SK-N-MC (cell line): Measurements from ENCODE around the gene COL16A1.

Source experiments
- EZH2 ChIP-seq: fragments of 200-600 bp; sonication (generic); IDR thresholded peaks from one replicate; pipeline ENCODE4 v1.6.1; 2017; ENCODE audit warnings: antibody characterized with exemption
- FOXP2 ChIP-seq: optimal IDR thresholded peaks from 2 replicates; pipeline ENCODE3; 2011; ENCODE audit warnings: mild to moderate bottlenecking, moderate library complexity; ENCODE audit not compliant: insufficient read depth; ENCODE audit errors: extremely low read length, control extremely low read depth
- POLR2AphosphoS5 ChIP-seq: IDR thresholded peaks from 2 replicates; pipeline ENCODE4 v1.6.1; 2012; ENCODE audit warnings: mild to moderate bottlenecking, low read depth, low read length, borderline replicate concordance

DNA sequence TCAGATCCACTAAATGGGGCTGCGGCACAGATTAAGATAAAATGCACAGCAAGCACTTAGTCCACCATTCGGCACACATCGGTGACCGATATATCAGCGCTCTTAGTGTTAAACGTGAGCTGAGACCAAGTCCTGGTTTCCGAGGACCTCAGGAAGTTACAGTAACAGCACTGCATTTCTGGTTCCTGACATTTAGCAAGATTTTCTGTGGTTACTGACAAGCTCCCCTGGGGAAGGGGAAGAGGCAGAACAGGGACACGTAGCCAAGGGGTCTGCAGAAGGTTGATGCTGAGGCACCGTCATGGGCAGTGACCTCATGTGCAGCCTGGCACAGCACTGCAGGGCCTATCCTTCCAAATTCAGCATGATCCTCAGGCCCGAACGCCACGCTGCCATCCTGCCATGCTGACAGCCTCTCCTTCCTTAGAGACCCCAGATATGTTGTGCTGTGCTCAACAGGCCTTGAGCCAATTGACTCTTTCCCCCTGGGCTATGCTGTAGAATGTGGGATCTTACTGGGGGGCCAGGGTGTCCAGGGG is 45.8 kb downstream of the COL16A1 start:
- no peak for TF ChIP-seq EZH2
- no peak for TF ChIP-seq POLR2AphosphoS5
- no peak for TF ChIP-seq FOXP2
